SJCRH30 (cell line): Measurements from ENCODE around the gene SLC25A22. TPM values are rescaled to one million over a fixed set of nuclear protein-coding genes. Genes with fewer than 3 reads are reported as not detected.

Source experiments
- DNase-seq, 2 experiments: peaks; one replicate each; pipeline ENCODE4 v3.0.0-alpha.2; 2015 to 2020
- H3K27ac ChIP-seq: fragments of 250-450 bp; sonication (Bioruptor Pico); 2 replicates; pipeline ENCODE4 v1.5.1; 2020; ENCODE audit warnings: mild to moderate bottlenecking, moderate library complexity
- H3K27me3 ChIP-seq: fragments of 250-450 bp; sonication (Bioruptor Pico); 2 replicates; pipeline ENCODE4 v1.5.1; 2020; ENCODE audit warnings: mild to moderate bottlenecking, moderate library complexity
- H3K36me3 ChIP-seq: fragments of 250-450 bp; sonication (Bioruptor Pico); 2 replicates; pipeline ENCODE4 v1.5.1; 2020; ENCODE audit warnings: mild to moderate bottlenecking, moderate library complexity
- H3K4me1 ChIP-seq: fragments of 250-450 bp; sonication (Bioruptor Pico); 2 replicates; pipeline ENCODE4 v1.5.1; 2020; ENCODE audit warnings: mild to moderate bottlenecking, moderate library complexity
- H3K4me3 ChIP-seq: fragments of 250-450 bp; sonication (Bioruptor Pico); 2 replicates; pipeline ENCODE4 v1.5.1; 2020; ENCODE audit warnings: mild to moderate bottlenecking, moderate library complexity
- H3K9me3 ChIP-seq: fragments of 250-450 bp; sonication (Bioruptor Pico); replicated peaks from 2 replicates; pipeline ENCODE4 v1.5.1; 2020; ENCODE audit warnings: mild to moderate bottlenecking, moderate library complexity
- total RNA-seq: library from RNA; depleted of rRNA; stranded (reverse); fragments of >200 nt; shearing (Covaris generic); gene quantifications from 2 replicates; pipeline ENCODE4 v1.2.3, GENCODE V29; 2014

The SLC25A22 gene
- total RNA-seq, 1 experiment from 2014 or later = 22.4 TPM

DNA sequence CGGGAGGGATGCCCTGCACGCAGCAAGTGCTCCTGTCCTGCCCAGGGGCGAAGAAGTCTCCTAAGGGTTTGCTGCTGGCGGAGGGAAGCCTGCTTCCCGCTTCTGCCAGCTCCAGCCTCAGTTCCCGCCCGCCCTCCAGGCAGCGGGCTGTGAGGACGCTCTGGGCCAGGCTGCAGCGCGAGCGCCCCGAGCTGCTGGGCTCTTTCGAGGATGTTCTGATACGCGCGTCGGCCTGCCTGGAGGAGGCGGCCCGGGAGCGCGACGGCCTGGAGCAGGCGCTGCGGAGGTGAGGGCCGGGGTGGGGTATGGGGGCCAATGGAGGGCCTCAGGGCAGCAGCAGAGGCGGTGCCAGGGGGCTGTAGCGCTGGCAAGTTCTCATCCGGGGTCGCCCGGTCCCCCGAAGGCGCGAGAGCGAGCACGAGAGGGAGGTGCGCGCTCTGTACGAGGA is 31.8 kb upstream of the SLC25A22 start:
- peaks cover 43% of the 10 kb centered on the region for H3K4me1 ChIP-seq
- DNase-seq = no peak
- no peaks in the 10 kb centered on the region for H3K9me3 ChIP-seq
- no peak overlapping the region for H3K27ac ChIP-seq
- no peaks in the 10 kb centered on the region for H3K27me3 ChIP-seq
- H3K4me3 ChIP-seq = no peak overlapping the region
- no peaks in the 10 kb centered on the region; the same call in 1 of the 2 replicates for H3K36me3 ChIP-seq

GRCh38 chr11:829176-829846 is 31.2 kb upstream of the SLC25A22 start:
- no peaks in the 10 kb centered on the region; the same call in 1 of the 2 replicates for H3K36me3 ChIP-seq
- no peak for DNase-seq
- H3K27ac ChIP-seq = no peak overlapping the region
- no peaks in the 10 kb centered on the region for H3K27me3 ChIP-seq
- no peaks in the 10 kb centered on the region for H3K9me3 ChIP-seq
- no peak overlapping the region for H3K4me3 ChIP-seq
- peaks cover 43% of the 10 kb centered on the region for H3K4me1 ChIP-seq

GRCh38 chr11:828506-829175 is 30.6 kb upstream of the SLC25A22 start:
- no peak for DNase-seq
- no peaks in the 10 kb centered on the region; the same call in 1 of the 2 replicates for H3K36me3 ChIP-seq
- H3K4me3 ChIP-seq = no peak overlapping the region
- peaks cover 39% of the 10 kb centered on the region for H3K4me1 ChIP-seq
- no peaks in the 10 kb centered on the region for H3K27me3 ChIP-seq
- H3K9me3 ChIP-seq = no peaks in the 10 kb centered on the region
- H3K27ac ChIP-seq = no peak overlapping the region

- H3K27ac ChIP-seq = peak within 1 kb of the TSS; percentile 58
- H3K4me1 ChIP-seq = peaks cover 39% of the 10 kb centered on the region
- peak in 1 of 2 experiments; percentile 75 for DNase-seq
- peak within 1 kb of the TSS; percentile 54 for H3K4me3 ChIP-seq
- no peaks in the 10 kb centered on the region; the same call in 1 of the 2 replicates for H3K36me3 ChIP-seq
- no peaks in the 10 kb centered on the region for H3K27me3 ChIP-seq
- no peaks in the 10 kb centered on the region for H3K9me3 ChIP-seq
Observed at GRCh38 chr11:827897-828192, 29.8 kb upstream of the SLC25A22 start, which contains the start of gene CRACR2B. TSS of gene CRACR2B (plus strand) at chr11:827919. CDS start at chr11:828608, 689 bp downstream.

GRCh38 chr11:827146-827896 is 29.2 kb upstream of the SLC25A22 start:
- no peaks in the 10 kb centered on the region for H3K27me3 ChIP-seq
- H3K36me3 ChIP-seq = no peaks in the 10 kb centered on the region; the same call in 1 of the 2 replicates
- H3K27ac ChIP-seq = peak overlapping the region; percentile 58
- peaks cover 38% of the 10 kb centered on the region for H3K4me1 ChIP-seq
- DNase-seq = peak in 1 of 2 experiments; percentile 83
- H3K9me3 ChIP-seq = no peaks in the 10 kb centered on the region
- peak overlapping the region; percentile 54 for H3K4me3 ChIP-seq

- no peaks in the 10 kb centered on the region for H3K9me3 ChIP-seq
- no peak for DNase-seq
- H3K36me3 ChIP-seq = no peaks in the 10 kb centered on the region; the same call in 1 of the 2 replicates
- H3K4me1 ChIP-seq = peaks cover 33% of the 10 kb centered on the region
- no peaks in the 10 kb centered on the region for H3K27me3 ChIP-seq
- peak overlapping the region; percentile 54 for H3K4me3 ChIP-seq
- no peak overlapping the region for H3K27ac ChIP-seq
Observed at GRCh38 chr11:826836-827145, 28.7 kb upstream of the SLC25A22 start.

- Histone ChIP-seq H3K4me3 (no peak overlapping the region), H3K36me3 (no peaks in the 10 kb centered on the region; the same call in 1 of the 2 replicates), H3K4me1 (peaks cover 34% of the 10 kb centered on the region), H3K27me3 (no peaks in the 10 kb centered on the region), H3K27ac (no peak overlapping the region), H3K9me3 (no peaks in the 10 kb centered on the region)
- DNase-seq = no peak
Observed at GRCh38 chr11:826227-826621, 28.1 kb upstream of the SLC25A22 start.

DNA sequence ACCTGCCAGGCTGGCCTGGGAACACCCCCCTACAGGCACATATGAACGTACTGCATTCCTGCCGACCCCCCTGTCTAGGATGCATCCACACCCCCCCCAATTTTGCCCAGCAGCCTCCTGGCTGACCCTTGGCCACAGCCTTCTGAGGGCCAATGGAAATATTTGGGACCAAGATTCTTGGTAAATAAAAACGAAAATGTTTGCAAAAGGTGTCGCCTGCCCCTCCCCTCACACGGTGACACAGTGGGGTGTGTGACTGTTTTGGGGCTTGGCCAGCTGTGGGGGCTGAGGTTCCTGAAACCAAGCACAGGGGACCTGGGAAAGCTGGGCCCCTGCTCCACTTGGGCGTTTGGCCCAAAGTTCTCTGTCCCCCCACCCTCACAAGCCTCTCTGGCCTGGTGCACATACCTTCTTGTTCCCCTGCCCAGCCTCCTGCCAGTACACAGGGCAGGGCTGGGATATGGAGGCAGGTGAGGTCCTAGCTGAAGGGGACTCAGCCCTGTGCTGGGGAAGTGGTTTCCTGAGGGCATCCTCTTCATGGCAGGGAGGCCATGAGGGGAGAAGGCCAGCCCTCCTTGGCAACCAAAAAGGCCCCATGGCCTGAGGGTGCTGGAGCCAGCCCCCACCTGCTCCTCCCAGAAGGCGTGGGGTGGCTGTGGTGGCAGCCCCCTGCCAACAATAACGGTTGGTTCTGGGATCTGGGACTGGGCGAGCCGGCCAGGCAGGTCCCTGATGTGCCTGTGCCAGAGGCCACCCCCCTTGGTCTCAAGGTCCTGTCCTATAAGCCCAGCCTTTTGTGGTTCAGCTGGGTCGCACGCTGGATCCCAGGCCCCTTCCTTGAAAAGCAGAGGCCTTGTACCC is 27.5 kb upstream of the SLC25A22 start:
- Histone ChIP-seq H3K36me3 (no peaks in the 10 kb centered on the region; the same call in 1 of the 2 replicates), H3K4me1 (peaks cover 34% of the 10 kb centered on the region), H3K27ac (no peak overlapping the region), H3K4me3 (no peak overlapping the region), H3K27me3 (no peaks in the 10 kb centered on the region), H3K9me3 (no peaks in the 10 kb centered on the region)
- no peak for DNase-seq

GRCh38 chr11:824942-825341 is 26.9 kb upstream of the SLC25A22 start:
- Histone ChIP-seq H3K36me3 (no peaks in the 10 kb centered on the region; the same call in 1 of the 2 replicates), H3K27me3 (no peaks in the 10 kb centered on the region), H3K4me3 (no peak overlapping the region), H3K9me3 (no peaks in the 10 kb centered on the region), H3K27ac (no peak overlapping the region), H3K4me1 (peaks cover 32% of the 10 kb centered on the region)
- no peak for DNase-seq

DNA sequence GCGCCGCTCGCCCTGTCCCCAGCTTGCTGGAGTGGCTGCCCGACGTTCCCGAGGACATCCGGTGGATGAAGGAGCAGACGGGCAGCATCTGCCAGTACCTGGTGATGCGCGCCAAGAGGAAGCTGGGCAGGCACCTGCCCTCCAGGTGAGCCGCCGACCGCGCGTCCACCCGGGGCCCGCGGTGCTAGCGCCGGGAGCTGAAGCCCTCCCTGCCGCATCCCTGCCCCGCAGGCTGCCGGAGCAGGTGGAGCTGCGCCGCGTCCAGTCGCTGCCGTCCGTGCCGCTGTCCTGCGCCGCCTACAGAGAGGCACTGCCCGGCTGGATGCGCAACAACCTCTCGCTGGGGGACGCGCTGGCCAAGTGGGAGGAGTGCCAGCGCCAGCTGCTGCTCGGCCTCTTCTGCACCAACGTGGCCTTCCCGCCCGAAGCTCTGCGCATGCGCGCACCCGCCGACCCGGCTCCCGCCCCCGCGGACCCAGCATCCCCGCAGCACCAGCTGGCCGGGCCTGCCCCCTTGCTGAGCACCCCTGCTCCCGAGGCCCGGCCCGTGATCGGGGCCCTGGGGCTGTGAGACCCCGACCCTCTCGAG is 26.3 kb upstream of the SLC25A22 start:
- Histone ChIP-seq H3K27me3 (no peaks in the 10 kb centered on the region), H3K36me3 (no peaks in the 10 kb centered on the region; the same call in 1 of the 2 replicates), H3K4me3 (no peak overlapping the region), H3K4me1 (peaks cover 32% of the 10 kb centered on the region), H3K27ac (no peak overlapping the region), H3K9me3 (no peaks in the 10 kb centered on the region)
- DNase-seq = no peak

GRCh38 chr11:823441-824291 is 25.6 kb upstream of the SLC25A22 start:
- Histone ChIP-seq H3K9me3 (no peaks in the 10 kb centered on the region), H3K4me3 (no peak overlapping the region), H3K4me1 (peaks cover 34% of the 10 kb centered on the region), H3K36me3 (no peaks in the 10 kb centered on the region; the same call in 1 of the 2 replicates), H3K27ac (no peak overlapping the region), H3K27me3 (no peaks in the 10 kb centered on the region)
- DNase-seq = no peak

GRCh38 chr11:821512-822371 is 23.7 kb upstream of the SLC25A22 start:
- Histone ChIP-seq H3K9me3 (no peaks in the 10 kb centered on the region), H3K4me3 (no peak overlapping the region), H3K27ac (no peak overlapping the region), H3K4me1 (peaks cover 25% of the 10 kb centered on the region), H3K27me3 (no peaks in the 10 kb centered on the region), H3K36me3 (no peaks in the 10 kb centered on the region; the same call in 1 of the 2 replicates)
- DNase-seq = no peak
